Esophagus squamous epithelium (tissue), 4 donors: ENCODE data around the gene DZIP1.

Experiments
- POLR2A ChIP-seq, 4 donors: fragments of 450-650 bp; IDR thresholded peaks; one replicate each; pipeline ENCODE4 v1.6.1; 2017; ENCODE audit warnings: antibody characterized with exemption in 4 of 4, mild to moderate bottlenecking in 4 of 4, moderate library complexity in 3 of 4
- TF ChIP-seq, protein P1 (sequence below), 6 experiments: fragments of 450-650 bp in 4 of 6; fragments of 200-600 bp in 2 of 6; sonication (generic) in 2 of 6; IDR thresholded peaks; one replicate each; pipeline ENCODE4 v1.5.1; 2016 to 2019; ENCODE audit warnings: antibody characterized with exemption in 6 of 6, mild to moderate bottlenecking in 4 of 6, moderate library complexity in 4 of 6

DNA sequence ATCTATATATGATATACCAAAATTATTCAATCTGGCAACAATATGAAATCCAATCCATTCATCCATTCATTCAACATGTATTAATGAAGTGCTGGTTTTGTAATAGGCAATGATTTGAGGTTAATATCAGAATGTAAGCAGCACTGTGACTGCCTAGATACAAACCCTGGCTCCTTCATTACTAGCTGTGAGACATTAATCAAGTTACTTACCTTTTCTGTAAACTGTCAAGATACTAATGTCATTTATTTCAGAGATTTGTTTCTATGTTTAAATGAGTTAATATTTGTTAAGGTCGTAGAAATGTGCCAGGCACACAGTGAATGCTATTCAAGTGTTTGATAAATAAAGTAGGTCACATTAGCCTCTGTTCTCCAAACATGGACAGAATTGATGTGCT, 51.0 kb downstream of the DZIP1 start:
- TF ChIP-seq, protein P1, sequence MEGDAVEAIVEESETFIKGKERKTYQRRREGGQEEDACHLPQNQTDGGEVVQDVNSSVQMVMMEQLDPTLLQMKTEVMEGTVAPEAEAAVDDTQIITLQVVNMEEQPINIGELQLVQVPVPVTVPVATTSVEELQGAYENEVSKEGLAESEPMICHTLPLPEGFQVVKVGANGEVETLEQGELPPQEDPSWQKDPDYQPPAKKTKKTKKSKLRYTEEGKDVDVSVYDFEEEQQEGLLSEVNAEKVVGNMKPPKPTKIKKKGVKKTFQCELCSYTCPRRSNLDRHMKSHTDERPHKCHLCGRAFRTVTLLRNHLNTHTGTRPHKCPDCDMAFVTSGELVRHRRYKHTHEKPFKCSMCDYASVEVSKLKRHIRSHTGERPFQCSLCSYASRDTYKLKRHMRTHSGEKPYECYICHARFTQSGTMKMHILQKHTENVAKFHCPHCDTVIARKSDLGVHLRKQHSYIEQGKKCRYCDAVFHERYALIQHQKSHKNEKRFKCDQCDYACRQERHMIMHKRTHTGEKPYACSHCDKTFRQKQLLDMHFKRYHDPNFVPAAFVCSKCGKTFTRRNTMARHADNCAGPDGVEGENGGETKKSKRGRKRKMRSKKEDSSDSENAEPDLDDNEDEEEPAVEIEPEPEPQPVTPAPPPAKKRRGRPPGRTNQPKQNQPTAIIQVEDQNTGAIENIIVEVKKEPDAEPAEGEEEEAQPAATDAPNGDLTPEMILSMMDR (IDR thresholded peaks at IDR 0.05): no peak
- no peak for TF ChIP-seq POLR2A (IDR thresholded peaks at IDR 0.05)
